Activated naive CD8-positive, alpha-beta T cell treated with anti-CD3 and anti-CD28 coated beads, Interleukin-2, amount 10 ng/mL, durations not matched to agents 7 days and 5 days (primary cell): ENCODE measurements around the gene ZNF511. TPM values are rescaled to one million over a fixed set of nuclear protein-coding genes. Genes with fewer than 3 reads are reported as not detected.

ENCODE experiments used
- ATAC-seq: fragments of 150-1000 bp; cut with Tn5 transposase; one replicate; pipeline ENCODE4 v1.10.0; 2021; ENCODE audit warnings: low read depth, moderate library complexity
- POLR2A ChIA-PET: fragments of 350-600 bp; sonication (Branson Sonifier 250); formaldehyde crosslinking; loops from one replicate; lab custom pipeline; 2021; ENCODE audit warnings: antibody characterized with exemption; lab: Charles Lee
- DNase-seq: peaks from one replicate; pipeline ENCODE4 v3.0.0; 2021
- H3K27ac Mint-ChIP-seq: one replicate; pipeline ENCODE4 v1.8.0; 2022; ENCODE audit warnings: mild to moderate bottlenecking, mixed read lengths
- H3K27me3 Mint-ChIP-seq: one replicate; pipeline ENCODE4 v1.8.0; 2022; ENCODE audit warnings: mild to moderate bottlenecking, moderate library complexity, mixed read lengths
- H3K36me3 Mint-ChIP-seq: one replicate; pipeline ENCODE4 v1.8.0; 2021; ENCODE audit warnings: mild to moderate bottlenecking, mixed read lengths
- H3K4me1 Mint-ChIP-seq: one replicate; pipeline ENCODE4 v1.8.0; 2021; ENCODE audit warnings: mixed read lengths
- H3K4me3 Mint-ChIP-seq: one replicate; pipeline ENCODE4 v1.8.0; 2022; ENCODE audit warnings: mild to moderate bottlenecking, moderate library complexity, mixed read lengths
- H3K9me3 Mint-ChIP-seq: one replicate; pipeline ENCODE4 v1.8.0; 2021; ENCODE audit warnings: mixed read lengths
- total RNA-seq, 2 experiments: library from RNA; stranded (reverse); gene quantifications; one replicate each; pipeline ENCODE4 v1.2.3, GENCODE V29; 2021

The ZNF511 gene
- total RNA-seq, 2 experiments from 2014 or later: 44.5 to 47.4 TPM

DNA sequence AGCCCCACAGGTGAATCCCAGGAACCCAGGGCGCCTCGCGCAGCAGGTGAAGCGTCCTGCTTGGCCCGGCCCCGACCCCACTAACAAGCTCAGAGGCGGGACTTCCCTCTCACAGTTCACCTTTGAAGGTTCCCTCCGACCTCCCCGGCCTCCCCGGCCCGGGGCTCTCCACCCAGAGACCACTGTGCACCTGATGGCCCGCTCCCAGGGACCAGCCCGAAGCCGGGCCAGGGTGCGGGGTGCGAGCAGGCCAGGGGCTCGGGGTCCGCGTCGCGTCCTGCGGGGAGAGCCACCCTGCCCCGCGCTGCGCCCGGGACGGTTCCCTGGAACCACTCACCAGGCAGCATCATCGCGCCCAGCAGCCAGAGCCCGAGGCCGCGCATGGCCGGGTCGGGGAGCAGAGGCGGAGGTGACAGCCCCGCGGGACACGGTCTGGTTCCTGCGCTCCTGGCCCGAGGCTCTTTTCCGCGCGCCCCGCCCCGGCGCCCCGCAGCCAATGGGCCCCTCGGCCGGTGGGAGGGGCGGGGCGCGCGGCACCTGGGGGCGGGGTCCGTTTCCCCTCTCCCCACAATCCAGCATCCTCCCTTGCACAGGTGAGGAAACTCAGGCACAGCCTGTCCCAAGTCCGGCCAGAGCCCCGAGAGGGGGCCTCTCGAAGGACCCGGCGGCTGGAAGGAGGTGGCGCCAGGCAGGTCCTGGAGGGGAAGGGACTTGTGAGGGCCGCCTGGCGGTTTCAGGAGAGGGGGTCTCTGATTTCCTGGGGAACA, 32.1 kb upstream of the ZNF511 start, which contains the start of gene ADAM8:
TSS of gene ADAM8 (minus strand) at position 434 of the 767 bp plus-strand sequence. CDS start at position 383, 51 bp downstream.
- H3K9me3 Mint-ChIP-seq: no peaks in the 10 kb centered on the region
- DNase-seq (peak; percentile 78), ATAC-seq (peak; percentile 51)
- POLR2A ChIA-PET: interaction anchor here (0.7 to 3.8 kb wide), 8 partner anchors 9 to 314 kb away, joined by 3 to 35 read pairs (median 4); no protein-coding TSS in a partner anchor
- H3K27ac Mint-ChIP-seq: peak within 1 kb of the TSS; percentile 87
- H3K27me3 Mint-ChIP-seq: no peaks in the 10 kb centered on the region
- peaks cover 3% of the 10 kb centered on the region for H3K36me3 Mint-ChIP-seq
- H3K4me1 Mint-ChIP-seq: peaks cover 23% of the 10 kb centered on the region
- H3K4me3 Mint-ChIP-seq: peak within 1 kb of the TSS; percentile 87

DNA sequence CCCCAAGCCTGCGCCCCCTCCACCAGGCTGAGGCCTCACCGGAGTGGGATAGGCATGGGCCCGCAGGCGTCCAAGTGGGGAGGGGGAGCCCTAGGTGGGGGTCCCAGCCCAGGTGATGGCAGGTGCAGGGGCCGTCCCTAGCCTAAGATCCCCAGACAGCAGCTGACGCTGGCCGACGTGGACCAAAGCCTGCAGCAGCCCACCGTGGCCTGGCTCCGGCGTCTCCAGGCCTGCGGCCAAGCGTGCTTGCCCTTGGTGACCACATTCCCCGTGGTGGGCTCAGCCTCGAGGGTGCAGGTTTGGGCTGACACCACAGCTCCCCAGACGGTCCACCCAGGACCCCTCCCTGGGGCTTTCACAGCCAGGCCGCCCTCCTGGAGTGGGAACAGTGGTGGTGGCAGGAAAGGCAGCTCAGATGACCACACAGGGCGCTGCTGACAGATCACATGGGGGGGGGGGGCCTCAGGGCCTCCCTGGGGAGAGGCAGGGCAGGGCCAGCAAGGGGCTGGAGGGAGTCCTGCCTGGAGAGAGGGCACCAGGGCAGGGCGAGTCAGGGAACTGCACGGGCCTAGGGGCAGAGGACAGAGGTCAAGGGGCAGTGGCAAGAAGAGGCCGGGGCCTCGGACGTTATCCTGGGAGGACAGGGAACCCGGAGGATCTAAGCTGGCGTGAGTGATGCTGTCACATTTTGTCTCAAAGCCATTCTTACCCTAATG, 31.3 kb upstream of the ZNF511 start:
- H3K4me3 Mint-ChIP-seq: peak overlapping the region; percentile 82
- POLR2A ChIA-PET: interaction anchor here (0.7 to 3.8 kb wide), 10 partner anchors 9 to 31 kb away, joined by 3 to 26 read pairs (median 4); no protein-coding TSS in a partner anchor
- ATAC-seq (no peak), DNase-seq (no peak)
- H3K4me1 Mint-ChIP-seq: peaks cover 23% of the 10 kb centered on the region
- peaks cover 1% of the 10 kb centered on the region for H3K36me3 Mint-ChIP-seq
- no peaks in the 10 kb centered on the region for H3K27me3 Mint-ChIP-seq
- H3K9me3 Mint-ChIP-seq: no peaks in the 10 kb centered on the region
- peak overlapping the region; percentile 87 for H3K27ac Mint-ChIP-seq

DNA sequence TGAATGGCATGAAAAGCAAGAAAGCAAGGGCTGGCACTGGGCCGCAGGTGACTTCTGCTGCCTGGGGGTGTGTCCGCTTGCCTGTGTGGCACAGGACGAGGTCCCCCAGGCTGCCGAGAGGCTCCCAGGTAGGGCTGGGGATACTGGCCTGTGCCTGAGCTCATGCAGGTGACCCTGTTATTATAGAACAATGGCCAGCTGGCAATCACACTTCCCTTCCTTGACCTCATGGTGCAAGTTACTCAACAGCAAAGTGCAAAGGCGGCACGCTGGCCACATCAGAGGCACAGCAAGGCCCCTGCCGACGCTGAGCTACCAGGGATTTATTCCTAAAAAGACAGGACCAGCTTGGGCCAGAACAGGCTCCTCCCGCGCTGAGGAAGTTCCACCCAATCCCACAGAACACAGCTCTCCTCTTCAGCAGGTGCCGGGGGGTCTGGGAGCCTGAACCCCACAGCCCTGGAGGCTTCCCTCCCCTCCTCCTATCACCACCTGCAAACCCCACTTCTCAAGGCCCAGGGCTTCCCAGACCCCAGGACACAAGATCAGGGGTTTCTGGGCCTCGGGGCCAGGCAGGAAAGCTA, 30.6 kb upstream of the ZNF511 start:
- Mint-ChIP-seq H3K9me3 (no peaks in the 10 kb centered on the region), H3K4me3 (peak overlapping the region; percentile 82), H3K36me3 (peaks cover 1% of the 10 kb centered on the region), H3K27me3 (no peaks in the 10 kb centered on the region), H3K4me1 (peaks cover 23% of the 10 kb centered on the region), H3K27ac (peak overlapping the region; percentile 87)
- POLR2A ChIA-PET: interaction anchor here (0.9 to 1.7 kb wide), 7 partner anchors 9 to 53 kb away, joined by 3 to 8 read pairs (median 4); no protein-coding TSS in a partner anchor
- ATAC-seq: no peak
- DNase-seq: peak; percentile 38

DNA sequence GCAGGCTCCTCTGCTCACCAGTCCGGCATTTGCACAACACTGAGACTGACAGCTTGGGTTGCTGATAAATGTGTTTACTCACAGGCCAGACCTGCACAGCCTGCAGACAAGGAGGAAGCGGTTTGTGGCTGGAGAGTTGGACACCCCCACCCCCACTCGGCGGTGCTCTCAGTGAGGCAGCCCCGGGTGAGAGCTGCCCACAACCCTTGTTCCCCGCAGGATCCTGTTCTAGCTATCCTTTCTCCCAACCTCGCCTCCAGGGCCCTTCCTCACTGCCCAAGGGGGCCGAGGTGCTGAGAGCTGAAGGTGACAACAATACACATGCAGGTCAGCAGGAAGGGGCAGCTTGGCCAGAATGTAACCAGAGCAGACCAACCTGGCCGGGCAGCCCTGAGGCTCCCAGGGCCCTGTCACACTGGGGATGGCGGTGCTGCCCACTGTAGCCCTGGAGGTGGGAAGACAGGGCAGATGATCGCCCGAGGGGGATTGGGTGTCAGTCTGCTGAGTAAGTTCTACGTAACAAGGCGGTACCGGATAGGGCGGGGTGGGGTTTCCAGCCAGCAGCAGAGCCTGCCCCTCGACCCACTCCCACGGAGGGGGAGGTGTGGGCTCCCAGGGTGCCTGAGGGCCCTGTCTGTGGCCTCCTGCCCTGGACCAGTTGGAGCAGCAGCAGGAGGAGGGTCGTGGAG, 30.0 kb upstream of the ZNF511 start:
- Mint-ChIP-seq H3K36me3 (peaks cover 3% of the 10 kb centered on the region), H3K4me1 (peaks cover 23% of the 10 kb centered on the region), H3K9me3 (no peaks in the 10 kb centered on the region), H3K27ac (peak overlapping the region; percentile 87), H3K4me3 (peak overlapping the region; percentile 82), H3K27me3 (no peaks in the 10 kb centered on the region)
- ATAC-seq (peak; percentile 34), DNase-seq (peak; percentile 67)
- POLR2A ChIA-PET: interaction anchor here (0.9 to 1.7 kb wide), 7 partner anchors 8 to 54 kb away, joined by 3 to 8 read pairs (median 4); no protein-coding TSS in a partner anchor

DNA sequence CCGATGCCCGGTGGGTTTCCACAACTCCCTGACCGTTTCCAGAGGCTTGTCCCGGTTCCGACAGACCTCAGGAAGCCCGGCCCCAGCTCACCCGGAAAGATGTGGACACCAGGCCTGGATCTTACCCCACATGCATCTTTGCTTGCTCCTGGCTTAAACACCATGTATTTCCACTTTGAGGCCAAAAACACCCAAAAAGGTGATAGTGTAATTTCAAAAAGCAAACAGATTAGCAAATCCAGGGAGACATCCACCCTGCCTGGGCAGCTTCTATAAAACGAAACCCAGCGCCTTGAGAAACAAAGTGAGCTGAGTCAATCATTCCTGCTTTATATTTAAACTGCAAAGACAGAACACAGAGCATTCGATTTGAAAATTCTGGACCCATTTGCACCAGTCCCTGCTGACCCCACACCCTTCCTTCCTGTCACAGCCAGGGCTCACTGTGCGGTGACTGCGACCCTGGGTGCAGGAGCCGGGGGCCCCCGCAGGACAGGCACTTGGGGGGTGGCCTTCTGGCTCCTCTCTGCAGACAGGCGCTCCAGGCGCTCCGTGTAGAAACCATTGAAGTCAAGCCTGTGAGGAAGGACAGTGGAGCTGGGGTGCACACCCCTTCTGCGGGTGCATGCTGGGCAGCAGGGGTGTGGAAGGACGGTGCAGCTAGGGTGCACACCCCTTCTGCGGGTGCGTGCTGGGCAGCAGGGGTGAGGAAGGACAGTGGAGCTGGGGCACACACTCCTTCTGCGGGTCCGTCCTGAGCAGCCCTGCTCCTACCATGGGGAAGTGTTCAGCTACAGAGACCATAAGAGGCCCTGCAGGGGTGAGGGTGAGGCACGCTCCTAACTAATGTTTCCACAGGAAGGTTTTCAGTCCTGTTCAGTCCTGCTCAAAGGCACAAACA, 29.1 kb upstream of the ZNF511 start:
- Mint-ChIP-seq H3K36me3 (peaks cover 5% of the 10 kb centered on the region), H3K9me3 (no peaks in the 10 kb centered on the region), H3K27me3 (no peaks in the 10 kb centered on the region), H3K4me1 (peaks cover 23% of the 10 kb centered on the region), H3K4me3 (no peak overlapping the region), H3K27ac (no peak overlapping the region)
- DNase-seq (no peak), ATAC-seq (no peak)
- POLR2A ChIA-PET: interaction anchor here (0.9 to 1.7 kb wide), 2 partner anchors 28 to 55 kb away, joined by 4 to 8 read pairs; no protein-coding TSS in a partner anchor

DNA sequence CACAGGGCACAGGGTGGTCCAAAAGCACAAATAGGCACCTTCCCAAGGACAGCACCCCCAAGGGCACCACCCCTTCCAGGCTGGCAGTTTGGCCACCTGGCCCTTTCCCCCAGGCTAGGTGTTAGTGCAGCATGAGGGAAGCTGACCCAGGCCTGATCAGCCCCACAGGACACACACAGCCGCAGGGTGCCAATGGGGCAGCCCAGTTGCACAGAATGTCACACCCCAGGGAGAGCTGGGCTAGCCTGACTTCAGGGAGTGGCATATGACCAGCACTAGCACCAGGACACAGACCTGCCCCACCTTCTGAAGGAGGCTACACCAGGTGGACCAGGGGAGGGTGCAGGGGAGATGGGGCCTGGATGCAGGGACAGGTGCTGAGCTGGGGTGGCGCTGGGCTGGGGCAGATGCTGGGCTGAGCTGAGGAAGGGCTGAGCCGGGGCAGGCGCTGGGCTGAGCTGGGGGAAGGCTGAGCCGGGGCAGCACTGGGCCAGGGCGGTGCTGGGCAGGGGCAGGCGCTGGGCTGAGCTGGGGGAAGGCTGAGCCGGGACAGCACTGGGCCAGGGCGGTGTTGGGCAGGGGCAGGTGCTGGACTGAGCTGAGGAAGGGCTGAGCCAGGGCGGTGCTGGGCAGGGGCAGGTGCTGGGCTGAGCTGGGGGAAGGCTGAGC, 28.2 kb upstream of the ZNF511 start:
- peaks cover 21% of the 10 kb centered on the region for H3K4me1 Mint-ChIP-seq
- no peak for ATAC-seq
- DNase-seq: no peak
- no peaks in the 10 kb centered on the region for H3K9me3 Mint-ChIP-seq
- H3K27ac Mint-ChIP-seq: no peak overlapping the region
- H3K27me3 Mint-ChIP-seq: no peaks in the 10 kb centered on the region
- H3K36me3 Mint-ChIP-seq: peaks cover 8% of the 10 kb centered on the region
- H3K4me3 Mint-ChIP-seq: no peak overlapping the region
- POLR2A ChIA-PET: no interaction called here

DNA sequence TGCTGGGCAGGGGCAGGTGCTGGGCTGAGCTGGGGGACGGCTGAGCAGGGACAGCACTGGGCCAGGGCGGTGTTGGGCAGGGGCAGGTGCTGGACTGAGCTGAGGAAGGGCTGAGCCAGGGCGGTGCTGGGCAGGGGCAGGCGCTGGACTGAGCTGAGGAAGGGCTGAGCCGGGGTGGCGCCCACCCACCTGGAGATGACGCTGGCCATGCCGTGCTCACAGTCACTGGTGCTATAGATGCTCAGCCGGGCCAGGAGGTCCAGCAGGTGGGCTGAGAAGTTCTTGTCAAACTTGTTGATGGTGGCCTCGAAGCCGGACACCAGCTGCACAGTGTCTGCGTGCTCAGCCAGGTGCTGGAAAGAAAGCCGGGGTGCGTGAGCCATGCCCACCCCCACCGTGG, 27.6 kb upstream of the ZNF511 start:
- DNase-seq: no peak
- H3K27ac Mint-ChIP-seq: no peak overlapping the region
- H3K4me3 Mint-ChIP-seq: no peak overlapping the region
- POLR2A ChIA-PET: no interaction called here
- peaks cover 9% of the 10 kb centered on the region for H3K36me3 Mint-ChIP-seq
- H3K9me3 Mint-ChIP-seq: no peaks in the 10 kb centered on the region
- H3K4me1 Mint-ChIP-seq: peaks cover 15% of the 10 kb centered on the region
- ATAC-seq: no peak
- H3K27me3 Mint-ChIP-seq: no peaks in the 10 kb centered on the region

DNA sequence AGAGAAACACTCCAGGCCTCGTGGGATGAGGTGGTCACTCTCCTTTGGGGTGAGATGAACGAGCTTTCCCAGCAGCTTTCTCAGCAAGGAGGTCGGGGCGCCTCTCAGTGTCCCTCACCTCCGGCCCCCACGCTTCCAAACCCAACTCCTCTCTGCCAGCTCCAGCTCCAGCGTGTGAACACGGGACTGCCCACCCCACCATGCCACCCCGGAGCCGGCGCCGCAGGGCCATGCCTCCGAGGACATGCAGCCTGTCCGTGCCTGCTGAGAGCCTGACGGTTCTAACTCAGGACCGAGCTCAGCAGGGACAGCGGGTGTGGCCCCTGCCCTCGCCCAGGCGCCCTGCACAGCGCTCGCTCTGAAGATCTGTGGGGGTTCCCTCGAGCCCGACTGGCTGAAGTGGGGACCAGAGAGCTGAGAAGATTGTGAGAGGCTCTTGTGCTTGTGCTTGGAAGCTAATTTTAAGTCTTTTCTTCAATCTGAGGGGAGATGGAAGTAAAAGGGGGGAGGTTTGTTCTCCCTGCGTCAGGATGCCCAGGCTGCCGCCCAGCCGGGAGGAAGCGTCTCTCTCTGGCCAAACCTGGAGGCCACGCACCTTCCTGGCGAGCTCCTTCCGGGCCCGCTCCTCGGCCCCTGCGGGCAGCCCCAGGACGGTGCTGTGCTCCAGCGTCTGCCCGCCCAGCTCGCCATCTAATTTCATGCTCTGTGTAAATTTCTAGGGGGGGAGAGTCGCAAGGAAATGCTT, 26.9 kb upstream of the ZNF511 start:
- no peaks in the 10 kb centered on the region for H3K27me3 Mint-ChIP-seq
- H3K4me1 Mint-ChIP-seq: peaks cover 15% of the 10 kb centered on the region
- POLR2A ChIA-PET: no interaction called here
- DNase-seq: no peak
- H3K9me3 Mint-ChIP-seq: no peaks in the 10 kb centered on the region
- no peak overlapping the region for H3K4me3 Mint-ChIP-seq
- no peak for ATAC-seq
- peaks cover 15% of the 10 kb centered on the region for H3K36me3 Mint-ChIP-seq
- no peak overlapping the region for H3K27ac Mint-ChIP-seq

DNA sequence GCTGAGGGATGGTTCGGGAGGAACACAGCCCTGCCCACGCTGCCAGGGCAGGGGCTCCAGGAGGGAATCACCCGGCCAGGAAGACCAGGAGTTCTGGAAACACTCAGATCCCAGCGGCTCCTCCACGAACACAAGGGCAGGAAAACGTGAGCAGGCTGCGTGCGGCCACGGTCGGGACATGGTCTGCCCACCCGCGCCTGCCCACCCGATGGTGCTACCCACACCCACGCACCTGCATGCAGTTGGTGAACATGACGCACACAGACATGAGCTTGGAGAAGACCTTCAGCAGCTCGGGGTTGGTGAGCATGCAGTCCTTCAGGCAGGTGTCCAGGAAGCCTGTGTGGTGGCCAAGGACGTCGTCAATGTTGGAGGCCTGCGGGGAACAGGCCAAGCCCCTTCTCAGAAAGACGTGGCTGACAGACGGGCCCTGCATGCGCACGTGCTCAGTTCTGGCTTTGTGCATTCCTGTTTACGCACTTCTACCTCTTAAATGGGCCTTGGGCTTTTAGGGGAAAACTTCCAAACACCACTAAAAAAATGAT, 25.8 kb upstream of the ZNF511 start:
- H3K4me1 Mint-ChIP-seq: peaks cover 11% of the 10 kb centered on the region
- no peaks in the 10 kb centered on the region for H3K27me3 Mint-ChIP-seq
- H3K4me3 Mint-ChIP-seq: no peak overlapping the region
- no peak for ATAC-seq
- DNase-seq: no peak
- H3K27ac Mint-ChIP-seq: no peak overlapping the region
- peaks cover 22% of the 10 kb centered on the region for H3K36me3 Mint-ChIP-seq
- POLR2A ChIA-PET: no interaction called here
- no peaks in the 10 kb centered on the region for H3K9me3 Mint-ChIP-seq

DNA sequence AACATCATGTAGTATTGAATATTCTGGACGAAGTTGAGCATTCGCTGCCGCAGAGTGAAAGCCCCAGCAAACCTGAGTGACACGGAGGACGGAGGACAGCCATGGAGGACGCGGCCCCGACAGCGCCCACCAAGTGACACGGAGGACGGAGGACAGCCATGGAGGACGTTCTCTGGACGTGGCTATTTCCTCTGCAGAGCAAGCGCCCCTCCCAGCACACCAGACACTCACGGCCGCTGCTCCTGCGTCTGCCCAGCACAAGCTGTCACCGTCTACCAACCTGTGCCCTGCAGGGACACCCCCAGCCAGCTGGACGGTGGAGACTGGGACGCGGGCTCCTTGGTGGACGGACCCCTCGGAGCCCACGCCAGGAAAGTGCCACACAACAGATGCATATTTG, 24.8 kb upstream of the ZNF511 start:
- Mint-ChIP-seq H3K4me1 (peaks cover 2% of the 10 kb centered on the region), H3K27me3 (no peaks in the 10 kb centered on the region), H3K4me3 (no peak overlapping the region), H3K36me3 (peaks cover 25% of the 10 kb centered on the region), H3K9me3 (no peaks in the 10 kb centered on the region), H3K27ac (no peak overlapping the region)
- DNase-seq (no peak), ATAC-seq (no peak)
- POLR2A ChIA-PET: no interaction called here

DNA sequence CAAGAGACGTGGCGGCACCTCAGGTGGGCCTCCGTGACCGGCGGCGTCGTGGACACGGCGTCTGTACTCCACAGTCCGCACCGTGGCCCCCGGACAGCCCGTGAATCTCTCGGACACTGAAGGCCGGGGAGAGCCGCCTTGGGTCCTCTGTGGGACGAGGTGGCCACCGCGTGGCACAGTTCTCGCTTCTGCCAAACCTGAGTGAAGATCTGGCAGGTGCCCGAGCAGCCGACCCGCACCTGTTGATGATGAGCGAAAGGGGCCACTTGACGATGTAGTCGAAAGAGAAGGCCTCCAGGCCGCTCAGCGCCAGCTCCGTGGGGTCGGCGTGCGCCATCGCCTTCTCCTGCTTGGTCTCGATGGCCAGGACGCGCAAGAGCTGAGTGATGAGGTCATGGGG, 23.5 kb upstream of the ZNF511 start:
- Mint-ChIP-seq H3K36me3 (peaks cover 26% of the 10 kb centered on the region), H3K4me1 (no peaks in the 10 kb centered on the region), H3K4me3 (no peak overlapping the region), H3K27ac (no peak overlapping the region), H3K9me3 (no peaks in the 10 kb centered on the region), H3K27me3 (no peaks in the 10 kb centered on the region)
- DNase-seq (no peak), ATAC-seq (no peak)
- POLR2A ChIA-PET: no interaction called here
